Activated CD8-positive, alpha-beta memory T cell treated with anti-CD3 and anti-CD28 coated beads for 36 hours (primary cell): Measurements from ENCODE around the gene ARRB1. TPM values are rescaled to one million over a fixed set of nuclear protein-coding genes. Genes with fewer than 3 reads are reported as not detected.

Source experiments
- CTCF ChIA-PET: fragments of 350-600 bp; sonication (Branson Sonifier 250); formaldehyde crosslinking; loops from one replicate; lab custom pipeline; 2021; ENCODE audit warnings: antibody characterized with exemption; lab: Charles Lee
- POLR2A ChIA-PET: fragments of 350-600 bp; sonication (Branson Sonifier 250); formaldehyde crosslinking; loops from one replicate; lab custom pipeline; 2021; ENCODE audit warnings: antibody characterized with exemption; lab: Charles Lee
- total RNA-seq, 2 experiments: library from RNA; stranded (reverse); gene quantifications; one replicate each; pipeline ENCODE4 v1.2.3, GENCODE V29; 2021

Gene ARRB1
- total RNA-seq, 2 experiments from 2014 or later = 10.3 to 13.0 TPM

- ChIA-PET POLR2A (interaction anchor here (0.6 kb wide), 1 partner anchor 17 kb away, joined by 9 read pairs; no protein-coding TSS in a partner anchor), CTCF (interaction anchor here (1.0 to 3.3 kb wide), 2 partner anchors 10 to 12 kb away, joined by 3 to 13 read pairs; no protein-coding TSS in a partner anchor)
Observed at GRCh38 chr11:75260396-75261170, 90.9 kb downstream of the ARRB1 start.

DNA sequence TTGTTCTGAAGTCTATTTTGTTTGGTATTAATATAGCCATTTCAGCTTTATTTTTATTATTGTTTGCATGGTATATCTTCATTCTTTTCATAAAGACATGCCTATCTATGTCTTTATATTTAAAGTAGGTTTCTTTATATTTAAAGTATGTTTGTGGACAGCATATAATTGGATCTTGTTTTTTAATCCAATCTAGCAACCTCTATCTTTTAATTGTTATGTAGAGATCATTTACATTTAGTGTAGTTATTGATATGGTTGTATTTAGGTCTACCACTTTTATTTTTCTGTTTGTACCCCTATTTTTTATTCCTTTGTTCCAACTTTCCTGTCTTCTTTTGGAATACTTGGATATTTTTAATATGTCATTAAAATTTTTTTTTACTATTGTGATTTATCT lies 97.1 kb downstream of the ARRB1 start:
- CTCF ChIA-PET = no interaction called here
- POLR2A ChIA-PET = no interaction called here

DNA sequence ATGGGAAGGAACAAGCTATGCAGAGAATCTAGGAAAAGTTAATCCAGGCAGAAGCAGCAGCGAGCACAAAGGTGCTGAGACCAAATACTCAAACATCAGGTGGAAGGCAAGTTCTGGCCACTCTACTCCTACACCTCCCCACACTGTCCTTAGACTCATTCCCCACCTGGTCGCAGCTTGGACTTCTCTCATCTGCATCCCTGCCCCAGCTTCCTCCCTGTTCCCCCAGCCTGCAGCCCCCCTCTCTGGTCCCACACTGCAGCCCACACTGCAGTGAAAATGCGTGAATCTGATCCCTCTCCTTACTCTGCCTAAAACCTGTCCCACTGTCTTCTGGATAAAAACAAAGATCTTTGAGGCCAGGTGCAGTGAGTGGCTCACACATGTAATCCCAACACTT lies 101.8 kb downstream of the ARRB1 start:
- ChIA-PET POLR2A (no interaction called here), CTCF (interaction anchor here (0.6 to 7.8 kb wide), 6 partner anchors 8 to 227 kb away, joined by 4 to 155 read pairs (median 18); partner anchors contain the start of gene TPBGL)

- POLR2A ChIA-PET = no interaction called here
- CTCF ChIA-PET = interaction anchor here (0.7 to 7.8 kb wide), 28 partner anchors 8 to 479 kb away, joined by 3 to 155 read pairs (median 4); partner anchors contain the start of gene TPBGL
Observed at GRCh38 chr11:75248924-75249256, 102.6 kb downstream of the ARRB1 start.

DNA sequence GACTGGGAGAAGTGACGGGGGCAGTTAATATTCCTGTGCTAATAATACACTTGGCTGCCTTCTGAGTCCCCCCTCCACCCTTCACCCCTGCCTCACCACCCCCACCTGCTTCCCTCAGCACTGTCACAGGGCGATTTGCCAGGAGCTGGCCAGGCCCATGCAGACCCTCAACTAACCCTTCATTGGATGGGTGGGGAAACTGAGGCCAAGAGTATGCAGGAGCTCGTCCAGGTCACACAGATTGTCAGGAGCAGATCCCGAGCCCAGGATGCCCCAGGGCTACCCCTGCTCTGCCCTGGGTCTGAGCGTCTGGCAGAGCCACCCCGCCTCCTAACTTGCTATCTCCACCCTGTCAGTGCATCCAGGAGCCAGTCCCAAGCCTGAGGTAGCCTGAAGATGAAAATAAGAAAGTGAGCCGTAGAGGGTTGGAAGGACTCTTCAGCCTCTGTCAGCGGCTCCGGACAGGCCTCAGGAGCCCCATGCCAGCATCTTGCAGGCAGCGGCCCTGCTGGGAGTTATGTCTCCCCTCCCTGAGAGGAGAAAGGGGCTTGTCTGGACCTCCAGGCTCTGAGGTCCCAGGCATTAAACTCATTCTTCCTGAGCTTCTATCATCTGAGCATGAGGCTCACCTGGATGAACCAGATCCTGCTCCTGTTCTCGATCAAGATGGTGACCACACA lies 104.7 kb downstream of the ARRB1 start:
- CTCF ChIA-PET = interaction anchor here (1.1 to 7.8 kb wide), 8 partner anchors 8 to 224 kb away, joined by 3 to 155 read pairs (median 10); partner anchors contain the start of gene TPBGL
- POLR2A ChIA-PET = no interaction called here

DNA sequence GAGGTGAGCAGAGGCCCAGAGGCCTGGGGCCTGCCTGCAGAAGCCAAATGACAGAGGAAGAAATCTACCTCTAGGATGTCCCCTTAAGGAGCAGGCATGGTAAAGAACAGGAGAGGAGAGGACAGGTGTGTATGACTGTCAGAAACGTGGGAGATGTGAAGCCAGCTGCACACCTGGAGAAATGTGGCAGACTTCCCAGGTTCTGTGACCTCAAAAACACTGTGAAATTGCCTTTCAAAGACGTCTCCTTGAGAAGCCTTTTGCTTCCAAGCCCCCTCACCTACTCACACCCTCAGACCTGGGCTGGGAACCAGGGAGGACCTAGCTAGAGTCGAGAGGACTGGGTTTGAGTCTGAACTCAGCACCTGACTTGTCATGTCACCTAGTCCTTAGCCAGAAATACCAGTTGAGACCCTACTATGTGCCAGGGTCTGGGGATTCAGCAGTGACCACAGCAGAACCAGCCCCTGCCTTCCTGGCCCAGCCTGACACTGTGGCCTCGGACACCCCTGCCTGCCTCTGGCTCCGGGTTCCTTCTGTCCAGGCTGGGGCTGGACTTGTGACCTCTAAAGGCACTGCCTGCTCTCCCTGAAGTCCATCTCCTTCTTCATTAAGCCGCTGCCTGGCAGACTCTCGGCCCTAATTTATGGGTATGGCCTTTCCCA lies 105.3 kb downstream of the ARRB1 start:
- ChIA-PET POLR2A (no interaction called here), CTCF (interaction anchor here (1.1 to 7.8 kb wide), 4 partner anchors 8 to 104 kb away, joined by 3 to 155 read pairs (median 12); partner anchors contain the start of gene TPBGL)

DNA sequence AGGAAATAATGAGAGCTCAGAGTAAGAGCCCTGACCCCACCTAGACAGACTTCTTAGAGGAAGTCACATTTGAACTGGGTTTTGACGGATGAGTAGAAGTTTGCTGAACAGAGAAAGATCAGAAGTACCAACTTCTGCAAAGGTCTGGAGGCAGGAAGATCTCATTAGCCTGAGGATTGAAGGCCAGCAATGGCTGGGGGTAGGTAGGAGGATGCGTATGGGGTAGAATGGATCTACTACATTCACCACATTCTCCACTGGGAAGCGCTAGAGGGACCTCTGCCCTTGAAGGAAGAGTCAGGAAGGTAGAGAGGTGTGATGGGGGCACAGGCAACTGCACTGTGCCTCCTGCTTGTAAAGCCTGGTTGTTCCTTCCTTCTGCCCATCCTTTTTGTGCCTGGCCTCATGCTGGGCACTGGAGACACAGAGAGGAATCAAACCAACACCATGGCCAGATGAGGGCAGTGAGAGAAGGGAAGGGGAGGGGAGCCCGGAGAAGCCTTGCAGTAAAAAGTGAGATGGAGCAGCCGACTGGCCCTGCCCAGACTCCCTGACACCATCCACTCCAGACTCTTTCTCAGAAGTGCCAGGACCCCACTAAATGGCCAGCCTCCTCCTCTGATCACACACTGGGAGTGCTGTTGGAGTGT lies 106.0 kb downstream of the ARRB1 start:
- ChIA-PET POLR2A (no interaction called here), CTCF (interaction anchor here (0.9 to 10.0 kb wide), 4 partner anchors 10 to 103 kb away, joined by 3 to 155 read pairs (median 71); no protein-coding TSS in a partner anchor)

GRCh38 chr11:75244052-75244814 lies 107.2 kb downstream of the ARRB1 start:
- CTCF ChIA-PET = interaction anchor here (0.6 to 10.0 kb wide), 2 partner anchors 11 to 101 kb away, joined by 3 to 136 read pairs; no protein-coding TSS in a partner anchor
- POLR2A ChIA-PET = no interaction called here

DNA sequence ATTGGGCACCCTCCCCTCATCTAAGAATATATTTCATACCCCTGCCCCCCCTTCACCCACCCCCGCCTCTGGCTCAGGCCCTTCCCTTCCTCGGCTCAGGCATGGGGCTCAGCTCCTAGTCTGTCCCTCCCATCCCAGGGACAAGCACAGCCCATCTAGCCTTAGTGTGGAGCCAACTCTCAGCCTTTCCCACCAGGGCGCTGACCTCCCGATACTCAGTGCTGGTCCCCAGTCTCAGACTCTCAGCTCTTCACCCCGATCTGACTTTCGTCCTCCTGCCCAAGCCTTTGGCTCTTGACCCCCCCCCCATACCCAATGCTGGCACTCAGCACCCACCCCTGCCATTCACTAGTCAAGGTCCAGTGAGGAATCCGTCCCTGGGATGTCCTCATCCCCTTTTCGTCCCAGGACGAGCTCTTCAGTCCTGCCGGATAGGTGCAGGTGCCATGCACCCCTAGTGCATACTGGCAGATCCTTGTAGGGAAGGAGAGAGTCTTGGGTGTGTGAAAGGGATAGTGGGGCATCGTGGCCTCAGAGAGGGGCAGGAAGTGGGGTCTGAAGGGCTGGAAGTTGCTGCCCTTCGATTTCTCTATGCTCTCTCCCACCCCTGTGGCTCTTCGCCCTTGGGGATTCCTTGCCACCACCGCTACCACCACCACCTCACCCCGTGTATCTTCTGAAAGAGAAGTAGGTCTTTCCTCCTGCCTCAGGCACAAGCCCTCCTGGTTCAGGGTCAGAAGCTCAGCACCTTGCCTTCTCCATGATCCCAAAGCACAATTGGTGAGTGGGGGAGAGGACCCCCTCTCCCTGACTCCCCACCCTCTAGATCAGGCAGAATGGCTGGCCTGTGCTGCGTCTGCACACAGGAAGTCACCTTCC lies 108.5 kb downstream of the ARRB1 start:
- CTCF ChIA-PET = interaction anchor here (0.6 to 10.0 kb wide), 10 partner anchors 8 to 1614 kb away, joined by 3 to 136 read pairs (median 5); no protein-coding TSS in a partner anchor
- POLR2A ChIA-PET = interaction anchor here (0.9 kb wide), 1 partner anchor 100 kb away, joined by 3 read pairs; no protein-coding TSS in a partner anchor

DNA sequence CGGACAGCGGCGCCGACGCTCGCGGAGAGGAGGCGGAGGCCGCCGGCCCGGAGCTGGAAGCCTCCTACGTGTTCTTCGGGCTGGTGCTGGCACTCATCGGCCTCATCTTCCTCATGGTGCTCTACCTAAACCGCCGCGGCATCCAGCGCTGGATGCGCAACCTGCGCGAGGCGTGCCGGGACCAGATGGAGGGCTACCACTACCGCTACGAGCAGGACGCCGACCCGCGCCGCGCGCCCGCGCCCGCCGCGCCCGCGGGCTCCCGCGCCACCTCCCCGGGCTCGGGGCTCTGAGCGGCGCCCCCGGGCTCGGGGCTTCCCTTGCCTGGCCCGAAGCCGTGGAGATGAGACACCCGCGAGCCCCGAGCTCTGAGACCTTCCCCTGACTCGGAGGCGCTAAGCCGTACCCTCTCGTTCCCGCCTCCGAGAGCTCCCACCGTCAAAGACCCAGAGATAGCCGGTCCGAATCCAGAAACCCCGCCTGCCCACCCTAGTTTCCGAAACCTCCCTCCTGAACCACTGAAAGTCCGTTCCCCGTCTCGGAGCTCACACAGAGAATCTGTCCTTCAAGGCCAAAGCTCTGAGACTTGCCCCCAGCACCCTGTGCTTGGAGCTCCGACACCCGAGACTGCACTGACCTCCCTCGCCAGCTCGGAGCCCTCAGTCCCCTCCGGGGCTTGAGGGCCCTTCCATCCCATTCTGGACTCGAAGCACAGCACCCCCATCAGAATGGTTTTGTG lies 109.4 kb downstream of the ARRB1 start:
- ChIA-PET POLR2A (interaction anchor here (0.7 to 1.9 kb wide), 3 partner anchors 99 to 158 kb away, joined by 3 to 6 read pairs (median 3); no protein-coding TSS in a partner anchor), CTCF (interaction anchor here (0.8 to 10.0 kb wide), 17 partner anchors 8 to 313 kb away, joined by 3 to 136 read pairs (median 5); no protein-coding TSS in a partner anchor)

DNA sequence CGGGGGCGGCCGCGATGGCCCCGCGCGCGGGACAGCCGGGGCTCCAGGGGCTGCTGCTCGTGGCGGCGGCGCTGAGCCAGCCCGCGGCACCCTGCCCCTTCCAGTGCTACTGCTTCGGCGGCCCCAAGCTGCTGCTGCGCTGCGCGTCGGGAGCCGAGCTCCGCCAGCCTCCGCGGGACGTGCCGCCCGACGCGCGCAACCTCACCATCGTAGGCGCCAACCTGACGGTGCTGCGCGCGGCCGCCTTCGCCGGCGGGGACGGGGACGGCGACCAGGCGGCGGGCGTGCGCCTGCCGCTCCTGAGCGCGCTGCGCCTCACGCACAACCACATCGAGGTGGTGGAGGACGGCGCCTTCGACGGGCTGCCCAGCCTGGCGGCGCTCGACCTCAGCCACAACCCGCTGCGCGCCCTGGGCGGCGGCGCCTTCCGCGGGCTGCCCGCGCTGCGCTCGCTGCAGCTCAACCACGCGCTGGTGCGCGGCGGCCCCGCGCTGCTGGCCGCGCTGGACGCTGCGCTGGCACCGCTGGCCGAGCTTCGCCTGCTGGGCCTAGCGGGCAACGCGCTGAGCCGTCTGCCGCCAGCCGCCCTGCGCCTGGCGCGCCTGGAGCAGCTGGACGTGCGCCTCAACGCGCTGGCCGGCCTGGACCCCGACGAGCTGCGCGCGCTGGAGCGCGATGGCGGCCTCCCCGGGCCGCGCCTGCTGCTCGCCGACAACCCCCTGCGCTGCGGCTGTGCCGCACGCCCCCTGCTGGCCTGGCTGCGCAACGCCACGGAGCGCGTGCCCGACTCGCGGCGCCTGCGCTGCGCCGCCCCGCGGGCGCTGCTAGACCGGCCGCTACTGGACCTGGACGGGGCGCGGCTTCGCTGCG lies 110.2 kb downstream of the ARRB1 start:
- CTCF ChIA-PET = interaction anchor here (0.7 to 10.0 kb wide), 19 partner anchors 8 to 312 kb away, joined by 3 to 136 read pairs (median 5); no protein-coding TSS in a partner anchor
- POLR2A ChIA-PET = interaction anchor here (0.7 to 1.9 kb wide), 3 partner anchors 27 to 158 kb away, joined by 3 to 6 read pairs (median 4); no protein-coding TSS in a partner anchor

GRCh38 chr11:75240311-75241035 lies 111.0 kb downstream of the ARRB1 start, which contains the start of gene TPBGL:
TPBGL (plus strand) TSS chr11:75240774; CDS start chr11:75241050, 276 bp downstream.
- ChIA-PET POLR2A (interaction anchor here (0.9 to 1.9 kb wide), 2 partner anchors 26 to 100 kb away, joined by 4 to 6 read pairs; no protein-coding TSS in a partner anchor), CTCF (interaction anchor here (0.7 to 10.0 kb wide), 13 partner anchors 7 to 218 kb away, joined by 3 to 136 read pairs (median 7); no protein-coding TSS in a partner anchor)

GRCh38 chr11:75239531-75240290 lies 111.8 kb downstream of the ARRB1 start:
- ChIA-PET POLR2A (no interaction called here), CTCF (interaction anchor here (1.7 to 10.0 kb wide), 5 partner anchors 8 to 96 kb away, joined by 4 to 136 read pairs (median 17); no protein-coding TSS in a partner anchor)
